OCI-LY3 (cell line): Measurements from ENCODE around the gene C2CD2L.

Experiments
- CTCF ChIP-seq: fragments of 200-600, 300-600 bp; sonication (generic); IDR thresholded peaks from 2 replicates; pipeline ENCODE4 v1.5.1; 2014; ENCODE audit warnings: antibody characterized with exemption, low read length, low read depth
- EZH2phosphoT487 ChIP-seq: fragments of 200-600 bp; shearing (Covaris generic); IDR thresholded peaks from 2 replicates; pipeline ENCODE4 v1.6.1; 2018; ENCODE audit warnings: antibody characterized with exemption, mixed run types, low read depth

GRCh38 chr11:119125821-119126220 lies 18.7 kb downstream of the C2CD2L start:
- no peak for TF ChIP-seq CTCF
- TF ChIP-seq EZH2phosphoT487: no peak
